EL (cell line): ENCODE measurements around the gene SMIM22.

ENCODE experiments used
- DNase-seq: peaks from one replicate; pipeline ENCODE4 v3.0.0-alpha.2; 2016

Gene SMIM22

DNA sequence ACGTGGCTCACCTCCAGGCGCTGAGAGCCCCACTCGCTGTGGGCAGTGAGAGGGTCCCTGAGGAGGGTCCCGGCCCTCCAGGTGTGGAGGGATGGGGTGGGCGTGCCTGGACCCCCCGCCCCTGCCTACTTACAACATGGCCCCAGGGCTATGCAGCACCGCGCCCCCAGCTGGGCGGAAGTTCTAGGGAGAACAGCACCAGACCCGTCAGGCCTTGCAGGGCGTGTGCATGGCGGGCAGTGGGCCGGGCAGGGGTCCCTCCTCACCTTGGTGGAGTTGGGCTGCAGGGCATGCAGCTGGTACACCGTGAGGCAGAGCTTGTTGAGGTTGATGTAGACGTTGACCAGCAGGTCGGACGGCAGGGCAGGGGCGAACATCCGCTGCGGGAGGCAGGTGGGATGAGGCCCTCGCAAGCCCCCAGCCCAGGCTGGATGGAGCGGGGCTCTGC lies 2.7 kb downstream of the SMIM22 start:
- no peak for DNase-seq

DNA sequence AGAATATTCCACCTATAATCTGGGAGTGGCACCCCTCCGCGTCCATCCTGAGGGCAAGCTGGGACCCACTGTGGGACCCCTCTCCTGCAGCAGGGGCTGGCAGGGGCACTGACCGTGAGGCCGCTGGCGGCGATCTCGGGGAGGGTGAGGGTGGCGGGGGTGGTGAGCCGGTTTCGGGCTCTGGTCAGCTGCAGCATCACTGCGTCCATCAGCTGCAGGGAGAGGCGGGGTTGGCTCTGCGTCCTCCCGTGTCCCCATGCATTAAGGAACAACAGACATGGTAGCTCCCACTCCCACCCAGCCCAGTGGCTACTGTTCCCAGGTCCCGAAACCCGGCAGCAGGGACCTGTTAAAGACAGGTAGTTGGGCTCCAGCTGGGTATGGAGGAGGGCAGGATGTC lies 3.3 kb downstream of the SMIM22 start:
- DNase-seq = no peak

DNA sequence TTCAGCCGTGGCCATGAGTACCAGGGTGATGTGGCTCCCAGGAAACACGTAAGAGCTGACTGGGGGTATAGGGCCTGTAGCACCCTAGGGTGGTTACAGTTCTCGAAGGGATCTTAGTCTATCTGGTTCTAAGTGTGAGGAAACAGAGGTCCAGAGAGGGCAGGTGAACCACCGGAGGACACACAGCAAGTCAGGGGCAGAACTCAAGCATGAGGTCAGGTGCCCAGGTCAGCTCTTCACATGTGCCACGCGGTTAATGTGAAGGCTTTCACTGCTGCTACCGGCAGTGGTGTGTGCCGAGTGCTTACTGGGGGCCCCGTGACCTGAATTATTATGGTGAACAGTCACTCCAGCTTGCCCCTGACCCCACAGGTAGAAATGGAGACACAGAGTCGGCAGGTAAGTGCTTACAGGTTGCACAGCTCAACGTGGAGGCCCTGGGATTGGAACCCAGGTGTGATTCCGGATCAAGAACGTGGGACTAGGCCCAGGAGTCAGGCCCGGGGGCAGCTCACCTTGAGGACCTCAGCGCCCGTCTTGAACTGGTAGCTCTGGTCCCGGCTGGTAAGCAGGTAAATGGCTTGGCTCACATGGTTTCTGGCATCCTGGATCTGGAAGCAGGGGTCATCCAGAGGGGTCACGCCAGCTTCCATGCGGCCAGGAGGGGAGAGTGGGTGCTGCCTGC lies 4.1 kb downstream of the SMIM22 start:
- no peak for DNase-seq

DNA sequence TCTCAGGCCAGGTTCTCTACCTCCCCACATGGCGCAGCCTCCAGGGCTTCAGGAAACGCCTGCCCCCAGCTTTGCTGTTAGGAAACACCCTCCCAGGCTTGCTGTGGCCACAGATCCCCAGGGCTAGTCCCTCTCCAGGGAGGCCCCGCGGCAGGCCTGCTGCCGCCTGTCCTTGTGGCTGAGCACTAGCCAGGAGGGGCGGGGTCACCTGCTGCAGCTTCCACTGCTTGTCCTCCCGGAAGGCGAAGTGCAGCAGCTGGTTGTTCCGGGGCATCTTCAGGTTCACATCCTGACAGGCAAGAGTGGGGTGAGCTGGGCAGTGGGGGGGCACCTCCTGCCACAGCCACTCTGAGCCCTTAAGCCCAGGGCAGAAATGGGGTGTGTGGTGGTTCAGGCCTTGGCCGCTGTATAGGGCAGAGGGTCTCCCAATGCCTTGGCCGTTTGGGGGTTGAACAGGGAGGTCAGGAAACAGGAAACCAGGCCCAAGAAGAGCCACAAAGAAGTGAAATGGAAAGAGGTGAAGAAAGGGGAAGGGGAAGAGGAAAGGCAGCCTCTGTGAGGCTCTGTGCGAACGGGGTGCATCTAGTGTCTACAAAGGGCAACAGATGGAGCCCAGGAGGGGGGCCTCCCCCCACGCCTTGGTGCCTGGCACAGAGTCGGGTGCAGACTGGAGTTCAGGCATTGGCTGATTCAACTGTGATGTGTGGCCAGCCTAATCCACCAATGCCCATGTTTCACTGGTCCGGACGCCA lies 5.3 kb downstream of the SMIM22 start:
- DNase-seq = no peak

DNA sequence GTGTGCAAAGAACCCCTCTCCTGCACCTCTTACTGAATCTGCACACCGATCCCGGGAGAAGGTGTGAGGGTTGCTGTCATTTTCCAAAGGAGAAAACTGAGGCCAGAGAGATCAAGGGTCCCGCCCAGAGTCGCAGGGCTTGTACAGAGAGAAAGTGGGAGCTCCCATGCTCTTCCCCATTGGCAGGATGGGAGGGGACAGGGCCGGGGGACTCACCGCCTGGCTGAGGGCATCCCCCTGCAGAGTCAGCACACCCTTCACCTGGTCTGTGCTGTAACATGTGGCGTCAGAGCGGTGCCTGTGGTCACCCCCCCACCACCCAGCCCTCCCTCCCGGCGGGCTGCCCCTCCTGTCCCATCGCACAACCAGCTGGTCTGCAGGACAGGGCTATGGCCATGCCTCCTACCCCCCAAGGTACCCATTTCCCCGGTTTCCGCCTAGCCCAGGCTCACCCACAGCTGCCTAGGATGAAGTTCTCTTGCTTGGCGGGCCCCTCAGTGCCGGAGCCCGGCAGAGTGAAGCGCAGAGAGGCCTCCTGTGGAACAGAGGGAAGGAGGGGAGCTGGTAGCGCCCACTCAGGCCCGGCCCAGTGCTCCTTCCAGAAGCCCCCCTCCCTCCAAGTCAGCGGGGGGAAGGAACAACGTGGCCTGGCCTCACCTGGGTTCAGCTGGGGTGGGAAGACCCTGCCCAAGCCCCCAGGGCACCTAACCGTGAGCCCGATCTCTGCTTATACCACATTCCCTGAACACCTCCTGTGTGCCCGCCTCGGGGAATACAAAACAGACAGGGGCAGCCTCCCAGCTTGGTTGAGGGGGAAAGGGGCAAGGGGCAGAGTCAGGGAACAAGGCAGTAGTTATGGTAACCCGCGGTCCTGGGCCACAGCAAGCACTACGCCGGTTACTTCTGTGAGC lies 6.1 kb downstream of the SMIM22 start:
- no peak for DNase-seq

DNA sequence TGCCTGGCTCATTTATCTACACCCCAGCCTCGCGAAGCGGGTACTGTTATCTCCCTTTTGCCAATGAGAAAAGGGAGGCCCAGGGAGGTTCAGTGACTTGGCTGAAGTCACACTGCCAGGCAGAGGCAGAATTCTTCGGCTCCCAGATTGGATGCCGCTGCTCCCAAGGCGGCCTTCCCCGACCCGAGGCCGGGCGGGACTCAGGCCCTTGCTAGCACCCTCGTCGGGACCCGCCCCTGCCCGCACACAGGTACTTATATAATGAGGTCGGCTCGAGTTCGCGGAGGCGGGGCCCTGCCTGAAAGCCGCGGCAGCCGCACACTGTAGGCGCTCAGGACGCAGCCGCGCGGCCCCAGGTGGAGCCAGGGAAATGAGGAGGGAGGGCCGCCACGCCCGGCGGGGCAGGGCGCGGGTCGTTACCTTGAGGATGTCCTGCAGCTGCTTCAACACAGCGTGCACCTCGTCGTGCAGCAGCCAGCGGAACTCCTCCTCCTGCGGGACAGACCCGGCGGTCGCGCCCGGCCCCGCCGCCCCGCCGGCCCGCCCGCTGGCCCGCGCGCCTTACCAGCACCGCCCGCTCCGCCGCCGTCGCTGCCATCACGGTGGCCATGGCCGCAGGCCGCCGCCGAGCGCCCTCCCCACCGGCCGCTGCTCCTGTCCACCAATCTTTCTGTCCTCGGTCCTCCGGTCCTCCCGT lies 6.9 kb downstream of the SMIM22 start, which contains the start of gene ROGDI:
Gene ROGDI, minus strand, starts transcription at position 672 of the 697 bp plus-strand sequence. Its CDS starts 62 bp downstream, at position 610.
- peak; percentile 46 for DNase-seq

DNA sequence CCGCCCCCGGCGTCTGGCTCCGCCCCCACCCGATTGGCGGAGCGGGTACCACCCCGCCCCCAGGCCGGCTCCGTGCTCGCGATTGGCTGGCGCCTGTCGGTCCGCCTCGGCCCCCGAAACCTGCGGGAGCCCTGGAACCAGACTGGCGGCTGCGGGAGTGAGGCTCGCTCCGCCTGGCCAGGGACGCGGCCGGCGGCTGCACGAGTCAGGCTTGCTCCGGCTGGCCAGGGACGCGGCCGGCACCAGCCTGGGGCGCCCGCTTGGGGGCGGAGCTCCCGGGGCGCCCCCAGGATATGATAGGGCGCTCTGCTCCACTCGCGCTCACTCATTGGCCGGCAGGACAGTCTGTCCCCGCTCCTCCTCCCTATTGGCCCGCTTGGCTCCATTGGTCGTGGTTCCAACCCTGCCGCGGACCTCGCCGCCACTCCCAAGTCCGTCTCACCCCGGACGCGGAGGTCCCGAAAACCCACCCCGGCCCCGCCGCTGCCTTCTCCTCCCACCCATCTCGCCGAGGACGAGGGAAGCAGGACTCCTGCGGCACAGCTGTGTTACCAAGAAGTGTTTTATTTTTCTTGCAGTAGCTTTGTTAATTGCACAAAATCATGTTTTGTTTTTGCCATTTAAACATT lies 7.6 kb downstream of the SMIM22 start:
- peak; percentile 93 for DNase-seq

DNA sequence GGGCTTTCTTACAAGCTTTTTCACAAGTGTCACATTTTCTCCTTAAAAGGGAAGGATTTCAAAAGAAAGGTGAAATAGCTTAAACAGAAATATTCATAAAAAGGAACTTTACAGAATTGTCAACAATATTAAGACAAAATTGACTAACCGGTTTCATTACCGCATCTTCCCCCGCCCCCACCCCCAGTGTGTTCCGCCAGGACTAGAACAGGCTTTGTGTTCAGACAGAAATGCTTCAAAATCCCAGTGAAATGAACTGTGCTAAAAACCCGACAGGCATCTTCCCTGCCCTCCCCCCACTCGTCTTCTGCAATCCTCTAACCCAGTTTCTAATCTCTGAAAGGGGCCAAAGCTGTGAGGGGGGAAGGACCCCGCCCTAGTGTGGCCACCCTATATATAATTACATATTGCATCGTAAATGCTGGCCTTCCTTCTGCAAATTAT lies 8.3 kb downstream of the SMIM22 start:
- DNase-seq = no peak

DNA sequence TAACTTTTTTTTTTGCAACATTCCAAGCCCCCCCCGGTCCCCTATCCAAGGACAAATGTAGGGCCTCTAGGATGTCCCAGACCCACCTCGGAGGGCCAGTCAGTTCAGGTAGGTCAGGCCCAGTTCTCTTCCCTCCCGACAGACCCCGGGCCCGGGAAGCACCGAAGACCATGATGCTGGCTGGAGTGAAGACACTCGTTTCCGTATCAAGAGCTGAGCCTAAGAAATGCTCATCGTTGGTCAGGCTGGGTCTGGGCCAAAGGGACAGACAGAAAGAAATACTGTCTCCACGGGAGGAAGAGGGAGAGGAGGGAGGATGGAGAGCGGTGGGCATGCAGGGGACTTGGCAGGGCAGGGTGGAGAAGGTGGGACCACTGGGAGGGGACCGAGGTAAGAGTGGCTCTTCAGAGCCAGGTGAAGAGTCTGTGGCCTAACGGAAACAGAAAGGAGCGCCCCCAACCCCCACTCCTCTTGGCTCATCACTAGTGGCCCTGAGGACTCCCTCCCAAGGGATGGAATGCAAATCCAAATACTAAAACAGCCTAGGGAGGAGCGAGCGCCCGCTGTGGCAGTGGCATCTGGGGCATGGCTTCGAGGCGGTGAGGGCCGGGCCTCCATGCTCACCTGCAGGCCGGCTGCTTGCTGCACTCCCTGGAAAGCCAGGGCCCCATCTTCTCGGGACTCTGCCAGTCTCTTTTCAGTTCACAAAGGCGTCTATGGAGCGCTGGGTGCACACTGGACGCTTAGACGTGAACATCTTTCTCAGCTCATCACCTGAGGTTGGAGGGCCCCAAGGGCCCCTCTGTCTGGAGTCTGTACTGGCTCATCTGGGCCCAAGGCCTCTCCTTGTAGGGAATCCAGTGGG lies 9.0 kb downstream of the SMIM22 start:
- no peak for DNase-seq

DNA sequence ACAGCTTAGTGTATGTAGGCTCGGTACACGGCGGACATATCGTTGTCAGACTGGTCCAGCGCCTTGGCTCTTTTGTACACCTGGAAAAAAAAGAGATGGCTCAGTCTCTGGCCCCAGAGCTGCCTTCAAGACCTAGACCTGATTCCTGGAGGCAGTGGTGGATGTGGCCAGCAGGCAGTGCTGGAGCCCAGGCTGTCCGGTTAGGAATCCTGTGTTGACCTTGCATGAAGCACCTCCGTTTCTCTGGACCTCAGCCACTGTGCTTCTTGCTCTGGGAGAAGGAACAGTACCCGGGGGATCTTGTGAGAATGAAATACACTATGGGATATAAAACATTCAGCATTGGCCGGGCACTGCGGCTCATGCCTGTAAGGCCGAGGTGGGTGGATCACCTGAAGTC lies 10.1 kb downstream of the SMIM22 start:
- no peak for DNase-seq

DNA sequence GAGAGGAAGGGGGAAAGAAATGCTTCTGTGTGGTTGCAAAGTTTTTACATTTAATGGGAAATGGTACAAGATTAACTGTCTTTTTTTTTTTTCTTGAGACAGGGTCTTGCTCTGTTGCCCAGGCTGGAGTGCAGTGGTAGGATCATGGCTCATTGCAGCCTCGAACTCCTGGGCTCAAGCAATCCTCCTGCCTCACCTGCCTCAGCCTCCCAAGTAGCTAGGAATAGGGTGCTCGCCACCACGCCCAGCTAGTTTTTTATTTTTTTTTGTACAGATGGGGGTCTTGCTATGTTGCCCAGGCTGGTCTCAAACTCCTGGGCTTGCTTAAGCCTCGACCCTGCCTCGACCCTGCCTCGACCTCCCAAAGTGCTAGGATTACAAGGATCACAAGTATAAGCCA lies 11.1 kb downstream of the SMIM22 start:
- no peak for DNase-seq

DNA sequence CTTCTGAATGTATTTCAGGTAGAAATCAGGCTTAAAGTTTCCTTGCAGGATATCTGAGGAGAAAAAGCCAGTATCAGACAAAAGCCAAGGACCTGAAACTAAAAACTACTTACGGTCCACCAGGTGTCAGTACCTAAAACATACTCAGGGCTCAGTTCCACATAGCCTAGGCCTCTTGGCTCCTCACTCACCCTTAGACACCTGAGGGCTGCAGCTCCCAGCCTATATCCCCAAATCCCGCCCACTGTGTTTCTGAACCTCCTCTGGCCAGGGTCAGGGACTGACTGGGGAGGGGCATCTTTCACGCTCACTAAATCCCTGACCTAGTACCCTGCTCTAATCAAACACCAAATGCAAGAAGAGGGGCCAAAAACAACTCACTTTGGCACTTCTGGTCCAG lies 16.1 kb downstream of the SMIM22 start:
- DNase-seq = no peak

DNA sequence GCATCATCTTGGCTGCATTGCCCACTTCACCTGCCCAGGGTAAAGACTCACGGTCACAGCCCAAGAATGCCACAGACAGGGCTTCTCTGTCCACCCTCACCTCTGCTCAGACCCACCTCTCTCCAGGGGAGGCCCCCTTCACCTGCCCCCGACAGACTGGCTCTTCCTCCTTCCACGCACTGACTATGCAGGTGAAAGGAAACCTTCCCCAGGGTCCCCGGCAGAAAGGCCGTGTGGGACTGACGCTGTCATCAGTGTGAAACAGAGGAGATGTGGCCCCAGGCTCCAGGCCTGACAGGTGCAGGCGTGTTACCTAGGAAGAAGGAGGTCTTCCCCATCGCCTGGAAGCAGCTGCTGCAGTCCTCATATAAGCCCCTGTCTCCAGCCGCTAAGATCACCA lies 16.6 kb downstream of the SMIM22 start:
- no peak for DNase-seq

DNA sequence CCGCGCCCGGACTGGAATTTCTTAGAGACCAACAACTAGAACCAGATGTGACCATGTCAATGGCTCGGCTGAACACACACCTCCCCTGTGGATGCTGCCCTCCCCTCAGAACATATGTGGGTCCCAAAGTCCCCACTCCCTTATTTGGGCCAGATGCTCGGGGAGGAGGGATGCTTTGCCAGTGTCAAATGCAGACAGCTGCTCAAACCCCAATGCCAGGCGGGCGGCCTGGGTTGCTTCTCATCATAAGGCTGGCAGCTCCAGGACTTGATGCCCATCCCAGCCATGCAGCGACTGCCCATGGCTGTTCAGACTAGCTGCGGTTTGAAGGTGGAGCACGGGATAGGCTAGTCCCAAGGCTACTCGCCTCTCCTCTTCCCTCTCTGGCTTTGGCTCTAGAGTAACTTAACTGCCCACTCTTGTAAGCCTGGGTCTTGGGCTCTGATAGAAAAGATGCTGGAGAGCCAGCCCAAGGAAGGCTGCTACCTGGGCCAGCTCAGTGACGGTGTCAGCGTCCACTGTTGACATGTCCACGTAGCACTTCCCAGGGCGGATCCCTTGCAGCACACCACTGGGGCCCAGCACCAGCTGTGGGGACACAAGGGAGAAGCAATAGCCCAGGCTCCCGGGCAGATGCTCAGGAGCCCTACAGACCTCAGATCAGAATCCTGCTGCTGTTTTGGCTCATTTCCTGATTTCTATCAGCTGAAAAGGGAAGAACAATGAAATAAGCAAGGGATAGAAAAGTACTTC lies 18.3 kb downstream of the SMIM22 start:
- no peak for DNase-seq

DNA sequence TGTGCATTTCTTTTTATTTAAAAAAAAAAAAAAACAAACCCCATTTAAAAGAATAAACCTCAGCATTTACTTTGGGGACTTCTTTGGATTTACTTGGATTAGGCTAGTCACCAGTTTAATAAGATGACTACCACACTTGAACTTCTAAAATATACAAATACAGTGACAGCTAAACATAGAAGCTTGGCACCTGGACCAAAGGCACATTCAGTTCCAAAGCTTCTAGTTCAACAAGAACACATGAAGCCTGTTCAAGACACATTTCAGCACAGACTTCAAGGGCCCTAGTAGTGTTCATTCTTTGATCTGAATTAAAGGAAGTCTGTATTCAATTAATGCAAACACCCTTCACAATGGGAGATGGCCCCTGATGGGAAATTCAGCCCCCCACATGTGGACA lies 18.9 kb downstream of the SMIM22 start:
- no peak for DNase-seq

DNA sequence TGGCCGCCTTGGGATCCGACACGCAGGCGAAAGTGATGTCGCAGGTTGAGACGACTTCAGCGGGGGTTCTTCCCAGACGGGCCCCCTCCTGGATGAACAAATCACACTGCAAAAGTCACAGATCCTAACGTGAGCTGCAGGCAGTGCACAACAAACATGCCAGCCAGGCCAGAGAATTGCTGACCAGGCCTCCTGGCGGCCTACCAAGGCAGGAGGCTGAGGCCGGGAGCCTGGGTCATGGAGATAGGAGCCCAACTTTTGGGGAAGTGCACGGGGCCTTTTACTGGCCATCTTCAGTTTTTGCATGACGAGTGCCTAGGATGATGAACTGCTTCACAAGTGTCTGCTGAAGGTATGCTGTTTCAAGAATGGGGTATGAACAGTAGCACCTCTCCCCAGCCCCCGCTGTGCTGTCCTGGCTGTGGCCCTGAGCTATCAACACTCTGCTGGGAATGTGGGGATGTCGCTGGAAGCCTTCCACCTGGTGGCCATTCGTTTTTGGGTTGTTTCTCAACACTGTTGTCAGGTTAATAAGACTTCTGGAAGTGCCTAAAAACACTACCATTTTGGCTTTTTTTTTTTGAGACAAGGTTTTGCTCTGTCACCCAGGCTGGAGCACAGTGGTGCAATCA lies 19.5 kb downstream of the SMIM22 start:
- DNase-seq = no peak

DNA sequence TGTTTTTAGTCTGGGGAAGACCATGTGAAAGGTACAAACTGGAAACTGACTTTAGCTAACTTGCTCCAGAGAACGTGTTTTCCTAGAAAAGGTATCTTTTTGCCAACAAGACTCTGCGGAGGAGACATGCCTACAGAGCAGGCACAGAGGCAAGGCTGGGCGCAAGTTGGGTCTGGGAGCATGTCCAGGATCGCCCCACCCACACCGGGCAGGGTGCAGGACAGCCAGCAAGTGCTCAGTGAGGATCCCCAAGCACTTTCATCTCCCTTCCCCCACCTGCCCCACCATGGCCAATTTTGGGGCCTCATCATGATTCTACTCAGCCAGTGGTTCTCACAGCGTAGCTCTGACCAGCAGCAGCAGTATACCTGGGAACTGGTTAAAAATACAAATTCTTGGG lies 25.5 kb downstream of the SMIM22 start:
- no peak for DNase-seq

DNA sequence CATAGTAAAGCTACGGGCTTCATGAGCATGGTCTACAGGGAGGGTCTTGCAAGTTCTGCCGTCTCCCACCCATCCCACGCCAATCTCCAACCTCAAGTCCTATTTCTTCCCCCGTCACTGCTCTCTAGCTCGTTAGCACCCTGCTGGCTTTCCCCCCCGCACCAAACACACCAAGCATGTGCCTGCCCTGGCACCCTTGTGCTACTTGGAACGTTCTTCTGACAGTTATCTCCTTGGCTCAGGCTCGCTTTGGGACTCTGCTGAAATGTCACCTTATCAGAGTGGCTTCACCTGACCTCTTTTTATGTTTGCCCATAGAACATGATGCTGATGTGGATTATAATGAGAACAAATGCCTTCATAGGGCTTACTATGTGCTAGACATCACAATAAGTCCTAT lies 30.0 kb downstream of the SMIM22 start:
- DNase-seq = no peak

DNA sequence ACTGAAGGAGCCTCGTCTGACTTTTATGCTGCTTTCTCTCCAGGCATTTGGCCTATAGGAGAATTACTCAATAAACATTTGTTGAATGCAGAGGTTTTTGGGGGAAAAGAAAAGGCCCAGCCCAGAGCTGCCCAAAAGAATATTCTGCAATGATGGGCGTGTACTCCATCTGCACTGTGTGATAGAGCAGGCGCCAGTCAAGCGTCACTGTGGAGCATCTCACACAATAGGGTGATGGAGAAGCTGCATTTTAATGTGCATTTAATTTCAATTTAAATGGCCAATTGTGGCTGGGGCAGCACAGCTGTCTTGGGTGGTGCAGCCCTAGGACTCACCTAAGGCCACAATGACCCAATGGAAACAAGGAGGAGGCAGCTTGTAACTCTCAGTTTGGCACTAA lies 31.4 kb downstream of the SMIM22 start:
- DNase-seq = no peak

DNA sequence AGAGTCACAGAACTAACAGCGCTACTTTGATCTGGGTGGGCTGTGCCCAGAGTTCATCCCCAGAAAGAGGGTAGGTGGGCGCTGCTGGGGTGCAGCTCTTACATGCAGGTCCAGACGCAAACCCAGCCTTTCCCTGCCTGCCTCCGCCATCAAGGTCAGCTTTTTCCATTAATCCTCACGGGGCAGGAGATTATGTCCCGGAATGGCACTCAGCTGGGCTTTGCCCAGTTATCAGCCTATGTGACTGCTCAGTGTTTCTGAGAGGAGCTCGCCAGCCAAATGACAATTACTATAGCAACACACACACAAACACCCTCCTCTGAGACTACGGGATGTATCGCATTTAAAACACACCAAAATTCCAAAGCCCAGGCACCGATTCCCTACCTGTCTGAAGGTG lies 31.8 kb downstream of the SMIM22 start:
- DNase-seq = no peak
